ENCODE results near the gene BRWD1.
A peak's percentile ranks its signal among the peaks of the same experiment; 100 is the strongest.

Gene BRWD1

GRCh38 chr21:39197448-39198233 is 115.8 kb downstream of the BRWD1 start:
- DNase-seq (ENCODE audit: low read depth): no peak

GRCh38 chr21:39196838-39197237 is 116.6 kb downstream of the BRWD1 start:
- DNase-seq (ENCODE audit: low read depth): no peak

- no peak for DNase-seq (ENCODE audit: low read depth)
Observed at GRCh38 chr21:39196310-39196709, 117.1 kb downstream of the BRWD1 start.

- no peak for DNase-seq (ENCODE audit: low read depth)
Observed at GRCh38 chr21:39193380-39193779, 120.1 kb downstream of the BRWD1 start.

GRCh38 chr21:39189857-39190604 is 123.4 kb downstream of the BRWD1 start:
- no peak for DNase-seq (ENCODE audit: low read depth)

GRCh38 chr21:39188521-39189139 is 124.8 kb downstream of the BRWD1 start:
- no peak for DNase-seq (ENCODE audit: low read depth)

GRCh38 chr21:39187141-39187540 is 126.3 kb downstream of the BRWD1 start:
- DNase-seq (ENCODE audit: low read depth): no peak

- no peak for DNase-seq (ENCODE audit: low read depth)
Observed at GRCh38 chr21:39186676-39187075, 126.8 kb downstream of the BRWD1 start.

GRCh38 chr21:39185157-39185556 is 128.3 kb downstream of the BRWD1 start:
- no peak for DNase-seq (ENCODE audit: low read depth)

- no peak for DNase-seq (ENCODE audit: low read depth)
Observed at GRCh38 chr21:39184050-39184980, 129.1 kb downstream of the BRWD1 start.

GRCh38 chr21:39183272-39184049 is 130.0 kb downstream of the BRWD1 start, which contains the start of gene PSMG1:
TSS of gene PSMG1 (minus strand) at chr21:39183451. CDS start at chr21:39183385, 66 bp downstream.
- DNase-seq (ENCODE audit: low read depth): peak; percentile 94

- DNase-seq (ENCODE audit: low read depth): no peak
Observed at GRCh38 chr21:39182484-39183271, 130.8 kb downstream of the BRWD1 start.

GRCh38 chr21:39182016-39182415 is 131.4 kb downstream of the BRWD1 start:
- DNase-seq (ENCODE audit: low read depth): no peak

- DNase-seq (ENCODE audit: low read depth): no peak
Observed at GRCh38 chr21:39181205-39181818, 132.1 kb downstream of the BRWD1 start.

GRCh38 chr21:39180429-39181019 is 132.9 kb downstream of the BRWD1 start:
- no peak for DNase-seq (ENCODE audit: low read depth)

GRCh38 chr21:39178421-39178820 is 135.0 kb downstream of the BRWD1 start:
- DNase-seq (ENCODE audit: low read depth): no peak

- no peak for DNase-seq (ENCODE audit: low read depth)
Observed at GRCh38 chr21:39176271-39176709, 137.1 kb downstream of the BRWD1 start.

- DNase-seq (ENCODE audit: low read depth): no peak
Observed at GRCh38 chr21:39175665-39176064, 137.8 kb downstream of the BRWD1 start.

- DNase-seq (ENCODE audit: low read depth): no peak
Observed at GRCh38 chr21:39175154-39175553, 138.3 kb downstream of the BRWD1 start.
